ENCODE data around the gene ELL. TPM values are rescaled to one million over a fixed set of nuclear protein-coding genes. Genes with fewer than 3 reads are reported as not detected.

The ELL gene
- polyA plus RNA-seq, 1 donor from 2014 or later = 7.2 TPM

- Histone ChIP-seq H3K9me2 (ENCODE audit: insufficient read depth, low read length) (no peaks in the 10 kb centered on the region), H3K4me3 (ENCODE audit: low read length) (no peak overlapping the region), H3K79me2 (replicated peaks; ENCODE audit: insufficient read depth, low read length) (peaks cover 3% of the 10 kb centered on the region), H3K27me3 (ENCODE audit: insufficient read depth, low read depth, low read length) (no peaks in the 10 kb centered on the region), H3K9me3 (ENCODE audit: low read length) (no peaks in the 10 kb centered on the region), H3K27ac (ENCODE audit: low read length) (no peak overlapping the region), H3K36me3 (ENCODE audit: insufficient read depth, low read length) (no peaks in the 10 kb centered on the region), H3F3A (ENCODE audit: insufficient read depth, low read length, poor library complexity, severe bottlenecking) (no peaks in the 10 kb centered on the region), H2AFZ (ENCODE audit: low read depth, low read length) (no peak overlapping the region), H3K9ac (ENCODE audit: low read length) (no peak overlapping the region), H3K4me2 (ENCODE audit: low read length) (no peak overlapping the region), H4K20me1 (ENCODE audit: insufficient read depth) (no peaks in the 10 kb centered on the region)
- TF ChIP-seq REST (IDR thresholded peaks at IDR 0.05; ENCODE audit: borderline replicate concordance) (no peak), POLR2AphosphoS5 (IDR thresholded peaks at IDR 0.05) (no peak), TAF1 (IDR thresholded peaks at IDR 0.05; ENCODE audit: low read depth) (no peak), EP300 (conservative IDR thresholded peaks at IDR 0.05; ENCODE audit: poor library complexity, severe bottlenecking) (no peak), EZH2 (IDR thresholded peaks at IDR 0.05; ENCODE audit: borderline replicate concordance, insufficient read depth, low read length, poor library complexity, severe bottlenecking) (no peak), CTCF (IDR thresholded peaks at IDR 0.05; ENCODE audit: poor library complexity, severe bottlenecking) (no peak), MXI1 (conservative IDR thresholded peaks at IDR 0.05; ENCODE audit: poor library complexity, severe bottlenecking) (no peak), RAD21 (conservative IDR thresholded peaks at IDR 0.05) (no peak), SMC3 (conservative IDR thresholded peaks at IDR 0.05; ENCODE audit: poor library complexity) (no peak)
These were observed 26.5 kb downstream of the ELL start for GRCh38 chr19:18495204-18495911.

- no peak overlapping the region for H3K27ac ChIP-seq (ENCODE audit: low read length)
- peaks cover 3% of the 10 kb centered on the region for H3K79me2 ChIP-seq (replicated peaks; ENCODE audit: insufficient read depth, low read length)
- no peaks in the 10 kb centered on the region for H3K36me3 ChIP-seq (ENCODE audit: insufficient read depth, low read length)
- H3K9ac ChIP-seq (ENCODE audit: low read length) = no peak overlapping the region
- H4K20me1 ChIP-seq (ENCODE audit: insufficient read depth) = no peaks in the 10 kb centered on the region
- no peaks in the 10 kb centered on the region for H3F3A ChIP-seq (ENCODE audit: insufficient read depth, low read length, poor library complexity, severe bottlenecking)
- no peak overlapping the region for H3K4me2 ChIP-seq (ENCODE audit: low read length)
- H3K9me3 ChIP-seq (ENCODE audit: low read length) = no peaks in the 10 kb centered on the region
- TF ChIP-seq EZH2 (IDR thresholded peaks at IDR 0.05; ENCODE audit: borderline replicate concordance, insufficient read depth, low read length, poor library complexity, severe bottlenecking) = no peak
- no peak for TF ChIP-seq MXI1 (conservative IDR thresholded peaks at IDR 0.05; ENCODE audit: poor library complexity, severe bottlenecking)
- TF ChIP-seq CTCF (IDR thresholded peaks at IDR 0.05; ENCODE audit: poor library complexity, severe bottlenecking) = no peak
- TF ChIP-seq REST (IDR thresholded peaks at IDR 0.05; ENCODE audit: borderline replicate concordance) = no peak
- no peak for TF ChIP-seq EP300 (conservative IDR thresholded peaks at IDR 0.05; ENCODE audit: poor library complexity, severe bottlenecking)
- TF ChIP-seq TAF1 (IDR thresholded peaks at IDR 0.05; ENCODE audit: low read depth) = no peak
- no peak for TF ChIP-seq SMC3 (conservative IDR thresholded peaks at IDR 0.05; ENCODE audit: poor library complexity)
- no peak for TF ChIP-seq POLR2AphosphoS5 (IDR thresholded peaks at IDR 0.05)
- no peak for TF ChIP-seq RAD21 (conservative IDR thresholded peaks at IDR 0.05)
- H3K4me3 ChIP-seq (ENCODE audit: low read length) = no peak overlapping the region
- H3K9me2 ChIP-seq (ENCODE audit: insufficient read depth, low read length) = no peaks in the 10 kb centered on the region
- no peak overlapping the region for H2AFZ ChIP-seq (ENCODE audit: low read depth, low read length)
- H3K27me3 ChIP-seq (ENCODE audit: insufficient read depth, low read depth, low read length) = no peaks in the 10 kb centered on the region
These were observed 27.6 kb downstream of the ELL start for GRCh38 chr19:18494267-18494607.
